ENCODE results near the gene FXYD2. TPM values are rescaled to one million over a fixed set of nuclear protein-coding genes. Genes with fewer than 3 reads are reported as not detected.

Gene FXYD2
- total and polyA plus RNA-seq, 2 of the 13 experiments (the other 11 are each of a cell fraction or from before 2014, with no cell fraction given): 45.9 to 106 TPM

GRCh38 chr11:117816151-117816741, 8.3 kb downstream of the FXYD2 start (continued):
- no peak for TF ChIP-seq MTF2 (CRISPR knock-in tag; IDR thresholded peaks at IDR 0.05; ENCODE audit: borderline replicate concordance)
- no peak for TF ChIP-seq ZBTB8A (CRISPR knock-in tag; IDR thresholded peaks at IDR 0.05; ENCODE audit: borderline replicate concordance, low read depth)
- TF ChIP-seq AKAP8 (CRISPR knock-in tag; IDR thresholded peaks at IDR 0.05): 0 out of 2 replicates have a peak, but pooled peaks have one; percentile 18
- TF ChIP-seq FIP1L1 (IDR thresholded peaks at IDR 0.05; ENCODE audit: borderline replicate concordance, insufficient read depth, low read depth, low read length): no peak
- TF ChIP-seq ZFP36L2 (CRISPR knock-in tag; IDR thresholded peaks at IDR 0.05): no peak
- TF ChIP-seq ELF3 (CRISPR knock-in tag; IDR thresholded peaks at IDR 0.05): no peak
- no peak for TF ChIP-seq GABPB1 (CRISPR knock-in tag; IDR thresholded peaks at IDR 0.05)
- TF ChIP-seq TCF7 (IDR thresholded peaks at IDR 0.05; ENCODE audit: low read depth): no peak
- TF ChIP-seq, protein P1, sequence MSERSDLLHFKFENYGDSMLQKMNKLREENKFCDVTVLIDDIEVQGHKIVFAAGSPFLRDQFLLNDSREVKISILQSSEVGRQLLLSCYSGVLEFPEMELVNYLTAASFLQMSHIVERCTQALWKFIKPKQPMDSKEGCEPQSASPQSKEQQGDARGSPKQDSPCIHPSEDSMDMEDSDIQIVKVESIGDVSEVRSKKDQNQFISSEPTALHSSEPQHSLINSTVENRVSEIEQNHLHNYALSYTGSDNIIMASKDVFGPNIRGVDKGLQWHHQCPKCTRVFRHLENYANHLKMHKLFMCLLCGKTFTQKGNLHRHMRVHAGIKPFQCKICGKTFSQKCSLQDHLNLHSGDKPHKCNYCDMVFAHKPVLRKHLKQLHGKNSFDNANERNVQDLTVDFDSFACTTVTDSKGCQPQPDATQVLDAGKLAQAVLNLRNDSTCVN (CRISPR knock-in tag; IDR thresholded peaks at IDR 0.05; ENCODE audit: borderline replicate concordance): no peak
- no peak for TF ChIP-seq ZFP1 (CRISPR knock-in tag; IDR thresholded peaks at IDR 0.05)
- no peak for TF ChIP-seq ZNF883 (CRISPR knock-in tag; IDR thresholded peaks at IDR 0.05; ENCODE audit: not compliant biosample characterization)
- peak; percentile 27; the same call in 1 of the 2 replicates for TF ChIP-seq YEATS4 (CRISPR knock-in tag; IDR thresholded peaks at IDR 0.05; ENCODE audit: borderline replicate concordance)
- TF ChIP-seq ATF7 (IDR thresholded peaks at IDR 0.05): no peak
- no peak for TF ChIP-seq ATF7 (CRISPR knock-in tag; IDR thresholded peaks at IDR 0.05)
- TF ChIP-seq HOXA9 (CRISPR knock-in tag; IDR thresholded peaks at IDR 0.05; ENCODE audit: borderline replicate concordance): no peak
- no peak for TF ChIP-seq TCF12 (IDR thresholded peaks at IDR 0.05)
- no peak for TF ChIP-seq TCF12 (CRISPR knock-in tag; IDR thresholded peaks at IDR 0.05)
- no peak for TF ChIP-seq ZNF24 (IDR thresholded peaks at IDR 0.05)
- TF ChIP-seq NR2C2 (CRISPR knock-in tag; IDR thresholded peaks at IDR 0.05; ENCODE audit: borderline replicate concordance): no peak
- no peak for TF ChIP-seq ZNF207 (IDR thresholded peaks at IDR 0.05; ENCODE audit: borderline replicate concordance)
- TF ChIP-seq KDM5B (CRISPR knock-in tag; IDR thresholded peaks at IDR 0.05; ENCODE audit: borderline replicate concordance): no peak
- no peak for TF ChIP-seq RNF2 (conservative IDR thresholded peaks at IDR 0.05; ENCODE audit: low read depth)
- TF ChIP-seq GPN1 (CRISPR knock-in tag; IDR thresholded peaks at IDR 0.05; ENCODE audit: borderline replicate concordance): no peak
- peak; percentile 41; the same call in 1 of the 2 replicates for TF ChIP-seq SP4 (CRISPR knock-in tag; IDR thresholded peaks at IDR 0.05)
- no peak for TF ChIP-seq PHB2 (IDR thresholded peaks at IDR 0.05; ENCODE audit: partially characterized antibody)
- no peak for TF ChIP-seq CTCF (CRISPR knock-in tag; IDR thresholded peaks at IDR 0.05)
- TF ChIP-seq ZNF296 (CRISPR knock-in tag; conservative IDR thresholded peaks at IDR 0.05): no peak
- no peak for TF ChIP-seq PHF5A (CRISPR knock-in tag; IDR thresholded peaks at IDR 0.05; ENCODE audit: low read depth, unreplicated experiment)
- no peak for TF ChIP-seq ZFP82 (CRISPR knock-in tag; IDR thresholded peaks at IDR 0.05; ENCODE audit: borderline replicate concordance)
- 0 out of 2 replicates have a peak, but pooled peaks have one; percentile 43 for TF ChIP-seq ISL2 (CRISPR knock-in tag; IDR thresholded peaks at IDR 0.05)

Data from HepG2 (cell line).